Endodermal cell (in vitro differentiated cells): ENCODE measurements around the gene CYP46A1. TPM values are rescaled to one million over a fixed set of nuclear protein-coding genes. Genes with fewer than 3 reads are reported as not detected.

ENCODE experiments used
- DNase-seq: peaks from one replicate; pipeline ENCODE4 v3.0.0-alpha.2; 2017
- H3K27ac ChIP-seq: 2 replicates; pipeline ENCODE4 v1.5.1; 2013; ENCODE audit warnings: mild to moderate bottlenecking, low read depth, low read length, moderate library complexity
- H3K27me3 ChIP-seq: 2 replicates; pipeline ENCODE4 v1.6.1; 2013; ENCODE audit warnings: mild to moderate bottlenecking, low read length, moderate library complexity; ENCODE audit not compliant: insufficient read depth, control insufficient read depth, poor library complexity, severe bottlenecking
- H3K36me3 ChIP-seq: 2 replicates; pipeline ENCODE4 v1.7.0; 2013; ENCODE audit warnings: mild to moderate bottlenecking, low read length, moderate library complexity; ENCODE audit not compliant: control insufficient read depth, insufficient read depth
- H3K4me1 ChIP-seq: one replicate; pipeline ENCODE4 v1.7.0; 2013; ENCODE audit warnings: low read length; ENCODE audit not compliant: control insufficient read depth, insufficient read depth
- H3K4me3 ChIP-seq: 2 replicates; pipeline ENCODE4 v1.5.1; 2013; ENCODE audit warnings: mild to moderate bottlenecking, low read length, moderate library complexity
- H3K9ac ChIP-seq: 2 replicates; pipeline ENCODE4 v1.6.1; 2013; ENCODE audit warnings: mild to moderate bottlenecking, low read length, moderate library complexity; ENCODE audit not compliant: poor library complexity, severe bottlenecking; ENCODE audit errors: extremely low read depth
- H3K9me3 ChIP-seq: 2 replicates; pipeline ENCODE4 v1.6.1; 2013; ENCODE audit warnings: mild to moderate bottlenecking, low read length, moderate library complexity; ENCODE audit not compliant: control insufficient read depth
- H3K27ac Mint-ChIP-seq: 2 replicates; pipeline ENCODE4 v1.8.0; 2020; ENCODE audit warnings: mixed read lengths
- H3K27me3 Mint-ChIP-seq: 2 replicates; pipeline ENCODE4 v1.8.0; 2021; ENCODE audit warnings: mild to moderate bottlenecking, mixed read lengths; ENCODE audit not compliant: insufficient read depth
- H3K36me3 Mint-ChIP-seq: 2 replicates; pipeline ENCODE4 v1.8.0; 2020; ENCODE audit warnings: low read depth, mixed read lengths
- H3K4me1 Mint-ChIP-seq: 2 replicates; pipeline ENCODE4 v1.8.0; 2020; ENCODE audit warnings: mixed read lengths
- H3K4me3 Mint-ChIP-seq: 2 replicates; pipeline ENCODE4 v1.8.0; 2020; ENCODE audit warnings: mild to moderate bottlenecking, moderate library complexity, mixed read lengths
- H3K9me3 Mint-ChIP-seq: 2 replicates; pipeline ENCODE4 v1.8.0; 2020; ENCODE audit warnings: mild to moderate bottlenecking, mixed read lengths
- CTCF ChIP-seq: fragments of 200-600 bp; sonication (generic); conservative IDR thresholded peaks from 2 replicates; pipeline ENCODE4 v1.5.0; 2021; ENCODE audit warnings: antibody characterized with exemption, mild to moderate bottlenecking
- WGBS, 2 experiments: methylation state at CpG; one replicate each; pipeline versions ENCODE4 v1.1.5 to v1.1.7; 2013; ENCODE audit warnings: missing lambda C conversion rate in 2 of 2, mixed read lengths in 1 of 2; ENCODE audit not compliant: insufficient coverage in 1 of 2, insufficient read length in 1 of 2; 5-methylcytosine and 5-hydroxymethylcytosine counted together
- total RNA-seq, 2 donors: library from RNA; stranded (reverse); fragmentation: NEBNext Ultra II Directional in 1 of 2; extraction: Animal tissue kit (Norgen Biotek cat#: 25700) in 1 of 2; gene quantifications; 2 replicates in 1 of 2; 3 replicates in 1 of 2; pipeline ENCODE4 v1.2.1, GENCODE V29; 2021

Gene CYP46A1
- total RNA-seq, 2 donors from 2014 or later, result 0.55 to 0.57 TPM

GRCh38 chr14:99647411-99647810 is 36.7 kb upstream of the CYP46A1 start:
- Mint-ChIP-seq H3K9me3 (no peaks in the 10 kb centered on the region), H3K36me3 (no peaks in the 10 kb centered on the region), H3K27ac (no peak overlapping the region), H3K4me1 (peaks cover 3% of the 10 kb centered on the region), H3K4me3 (no peak overlapping the region), H3K27me3 (peaks cover 19% of the 10 kb centered on the region)
- 50 to 83% methylated on average over 1 to 7 of the region's 7 CpGs for WGBS, 2 experiments
- Histone ChIP-seq H3K27me3 (peaks cover 19% of the 10 kb centered on the region), H3K4me1 (peaks cover 5% of the 10 kb centered on the region), H3K9me3 (no peaks in the 10 kb centered on the region), H3K27ac (no peak overlapping the region), H3K36me3 (no peaks in the 10 kb centered on the region), H3K9ac (no peak overlapping the region), H3K4me3 (no peak overlapping the region)
- no peak for TF ChIP-seq CTCF
- no peak for DNase-seq

DNA sequence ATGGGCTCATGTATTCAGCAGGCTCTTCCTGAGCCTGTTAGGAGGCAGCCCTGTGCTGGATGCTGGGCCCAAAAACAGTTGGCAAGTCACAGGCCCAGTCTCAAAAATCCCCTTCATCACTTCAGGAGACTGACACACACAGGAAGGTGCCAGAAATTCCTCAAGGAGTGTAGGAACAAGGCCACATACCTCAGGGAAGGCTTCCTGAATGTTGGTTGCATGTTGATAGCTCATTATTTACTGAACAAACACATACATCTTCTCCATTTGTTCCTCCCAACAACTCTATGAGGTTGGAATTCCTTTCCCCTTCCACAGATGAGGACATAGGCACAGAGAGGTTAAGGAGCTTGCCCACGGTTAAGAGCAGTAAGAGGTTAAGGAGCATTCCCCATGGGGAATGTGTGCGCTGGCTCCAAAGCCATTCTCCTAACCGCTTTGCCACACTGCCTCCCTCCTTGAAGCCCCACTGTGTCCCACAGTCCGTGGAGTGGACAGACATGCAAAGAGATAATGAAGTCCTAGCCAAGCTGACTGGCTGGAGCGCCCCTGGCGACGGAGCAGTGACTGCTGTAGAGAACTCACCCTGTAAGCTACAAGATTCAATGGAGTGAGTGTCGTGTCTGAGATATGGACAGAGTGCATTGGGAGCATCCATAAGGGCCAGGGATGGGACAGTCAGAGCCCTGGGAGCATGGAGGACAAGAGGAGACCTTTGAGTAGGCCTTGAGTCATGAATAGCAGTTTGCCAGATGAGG is 35.9 kb upstream of the CYP46A1 start:
- Histone ChIP-seq H3K36me3 (no peaks in the 10 kb centered on the region), H3K4me3 (no peak overlapping the region), H3K27ac (no peak overlapping the region), H3K9ac (no peak overlapping the region), H3K4me1 (peaks cover 5% of the 10 kb centered on the region), H3K9me3 (no peaks in the 10 kb centered on the region), H3K27me3 (peaks cover 19% of the 10 kb centered on the region)
- H3K9me3 Mint-ChIP-seq, result no peaks in the 10 kb centered on the region
- H3K4me3 Mint-ChIP-seq, result no peak overlapping the region
- peak; percentile 29 for TF ChIP-seq CTCF
- H3K4me1 Mint-ChIP-seq, result peaks cover 3% of the 10 kb centered on the region
- WGBS, 2 experiments, result 88 to 93% methylated on average over 7 to 8 of the region's 8 CpGs
- H3K27me3 Mint-ChIP-seq, result peaks cover 19% of the 10 kb centered on the region
- H3K36me3 Mint-ChIP-seq, result no peaks in the 10 kb centered on the region
- no peak for DNase-seq
- no peak overlapping the region for H3K27ac Mint-ChIP-seq

DNA sequence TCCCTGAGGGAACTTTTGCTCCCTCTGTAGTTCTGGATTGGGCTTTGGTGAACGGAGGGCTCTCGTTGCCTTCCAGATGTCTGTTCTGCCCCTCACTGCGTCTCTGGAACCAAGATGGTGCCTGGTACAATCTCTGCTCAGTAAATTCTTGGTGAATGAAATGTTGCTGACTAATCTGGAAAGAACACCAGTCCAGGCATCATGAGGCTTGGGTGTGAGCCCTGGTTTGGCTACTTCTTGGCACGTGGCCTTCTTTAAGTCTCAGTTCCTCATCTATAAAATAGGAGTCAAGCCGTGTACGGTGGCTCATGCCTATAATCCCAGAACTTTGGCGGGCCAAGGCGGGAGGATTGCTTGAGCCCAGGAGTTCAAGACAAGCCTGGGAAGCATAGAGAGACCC is 34.9 kb upstream of the CYP46A1 start:
- peaks cover 14% of the 10 kb centered on the region for H3K27me3 Mint-ChIP-seq
- H3K27me3 ChIP-seq, result peaks cover 19% of the 10 kb centered on the region
- DNase-seq, result no peak
- no peaks in the 10 kb centered on the region for H3K36me3 Mint-ChIP-seq
- no peak overlapping the region for H3K4me3 ChIP-seq
- no peaks in the 10 kb centered on the region for H3K9me3 ChIP-seq
- no peak overlapping the region for H3K9ac ChIP-seq
- no peak overlapping the region for H3K4me3 Mint-ChIP-seq
- H3K36me3 ChIP-seq, result no peaks in the 10 kb centered on the region
- peaks cover 2% of the 10 kb centered on the region for H3K4me1 ChIP-seq
- H3K9me3 Mint-ChIP-seq, result no peaks in the 10 kb centered on the region
- H3K4me1 Mint-ChIP-seq, result no peaks in the 10 kb centered on the region
- no peak for TF ChIP-seq CTCF
- H3K27ac Mint-ChIP-seq, result no peak overlapping the region
- no peak overlapping the region for H3K27ac ChIP-seq
- WGBS, 2 experiments, result 86 to 88% methylated on average over 6 to 8 of the region's 8 CpGs
